ENCODE measurements around the gene DMRT3. TPM values are rescaled to one million over a fixed set of nuclear protein-coding genes. Genes with fewer than 3 reads are reported as not detected.

The DMRT3 gene
- total RNA-seq, 6 experiments from 2014 or later: not detected

DNA sequence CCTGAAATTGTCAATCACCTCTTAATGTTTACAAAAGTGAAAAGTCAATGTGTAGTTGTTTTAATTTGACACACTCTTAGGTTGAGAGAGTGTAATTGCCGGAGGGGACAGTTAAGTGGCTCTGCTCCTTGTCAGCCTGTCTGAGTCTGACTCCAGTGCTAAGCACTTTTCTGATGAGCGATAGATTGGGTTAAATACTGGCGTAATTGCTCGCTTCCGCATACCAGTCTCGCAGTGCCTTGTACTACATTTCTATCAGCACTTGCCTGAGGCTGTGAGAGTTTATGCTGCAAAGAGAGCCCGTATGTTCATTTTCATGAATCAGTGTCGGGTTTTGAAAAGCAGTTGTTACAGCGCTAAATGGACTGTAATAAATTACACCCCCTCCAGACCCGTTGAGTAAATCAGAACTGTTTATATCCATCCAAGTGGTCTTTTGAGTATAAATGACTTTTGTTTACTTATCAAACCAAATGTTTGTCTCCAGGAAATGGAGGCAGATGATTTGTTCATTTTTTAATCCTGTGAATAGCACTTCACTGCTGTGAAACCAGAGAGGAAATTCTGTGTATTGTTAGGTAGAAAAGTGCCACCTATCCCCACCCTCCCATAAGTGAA, 41.0 kb upstream of the DMRT3 start:
- DNase-seq: peak; percentile 31
- no peaks in the 10 kb centered on the region for H3K9me3 Mint-ChIP-seq
- H3K4me3 Mint-ChIP-seq: no peak overlapping the region
- H3K36me3 Mint-ChIP-seq (ENCODE audit: low read depth): no peaks in the 10 kb centered on the region
- no peak for TF ChIP-seq CTCF (IDR thresholded peaks at IDR 0.05)
- no peak overlapping the region for H3K27ac Mint-ChIP-seq
- peaks cover 4% of the 10 kb centered on the region; the same call in 1 of the 2 replicates for H3K4me1 Mint-ChIP-seq (ENCODE audit: low read depth)
- H3K27me3 Mint-ChIP-seq (ENCODE audit: insufficient read depth): peaks cover 9% of the 10 kb centered on the region; the same call in 1 of the 2 replicates

DNA sequence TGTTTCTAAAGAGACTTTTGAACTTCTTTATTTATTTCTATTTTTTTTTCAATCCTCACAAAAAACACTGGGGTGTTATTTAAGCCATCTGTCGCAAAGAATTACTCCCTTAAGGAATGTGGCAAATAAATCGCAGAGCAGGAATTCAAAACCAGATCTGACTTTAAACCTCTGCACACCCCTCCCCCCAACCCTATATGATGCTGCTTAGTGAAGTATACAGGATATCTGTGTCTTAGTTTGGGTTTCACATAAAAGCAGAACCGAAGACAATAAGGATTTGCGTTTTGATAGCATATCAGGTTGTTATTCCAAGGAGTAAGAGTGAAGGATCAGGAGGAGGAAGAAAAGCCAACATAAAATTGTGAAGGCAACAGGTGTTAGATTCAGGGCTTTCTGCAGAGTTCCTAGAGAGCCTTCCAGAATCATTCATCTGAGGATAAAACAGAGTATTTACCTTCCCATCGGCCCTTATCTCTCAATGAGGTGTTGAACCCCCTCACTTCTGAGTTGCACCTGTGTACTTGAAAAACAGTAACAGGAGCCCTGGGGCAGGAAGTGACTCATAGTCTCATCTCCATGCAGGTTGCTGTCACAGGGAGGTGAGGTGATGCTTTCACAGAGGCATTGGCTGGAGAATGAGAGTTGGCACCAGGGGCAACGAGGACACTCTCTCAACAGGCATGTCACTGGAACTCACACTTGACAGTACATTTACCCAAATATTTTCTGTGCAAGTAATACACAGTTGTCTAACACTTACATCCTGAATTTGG, 33.5 kb upstream of the DMRT3 start:
- Mint-ChIP-seq H3K4me1 (ENCODE audit: low read depth) (no peaks in the 10 kb centered on the region), H3K27ac (no peak overlapping the region), H3K9me3 (no peaks in the 10 kb centered on the region), H3K4me3 (no peak overlapping the region), H3K36me3 (ENCODE audit: low read depth) (no peaks in the 10 kb centered on the region), H3K27me3 (ENCODE audit: insufficient read depth) (peaks cover 3% of the 10 kb centered on the region; the same call in 1 of the 2 replicates)
- DNase-seq: no peak
- no peak for TF ChIP-seq CTCF (IDR thresholded peaks at IDR 0.05)

DNA sequence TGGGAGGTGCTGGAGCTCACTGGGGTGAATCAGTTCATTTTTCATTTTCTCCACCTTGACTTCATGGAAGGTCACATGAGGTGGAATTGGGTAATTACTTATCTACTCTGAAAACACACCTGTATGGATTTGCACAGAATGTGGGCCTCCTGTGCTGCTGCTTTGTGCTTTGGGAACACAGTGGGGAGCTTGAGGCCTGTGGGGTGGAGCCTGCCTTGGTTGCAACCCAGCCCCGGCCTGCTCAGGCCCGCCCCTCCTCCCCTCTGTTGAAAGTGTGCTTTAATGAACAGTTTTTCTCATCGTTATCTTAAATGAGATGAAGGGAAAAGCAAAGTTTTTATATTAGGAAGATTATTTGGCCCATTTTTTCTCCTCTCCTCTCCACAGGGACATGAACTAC, 28.5 kb upstream of the DMRT3 start:
- H3K4me1 Mint-ChIP-seq (ENCODE audit: low read depth): no peaks in the 10 kb centered on the region
- peaks cover 9% of the 10 kb centered on the region; the same call in 1 of the 2 replicates for H3K27me3 Mint-ChIP-seq (ENCODE audit: insufficient read depth)
- no peak for TF ChIP-seq CTCF (IDR thresholded peaks at IDR 0.05)
- DNase-seq: no peak
- H3K4me3 Mint-ChIP-seq: no peak overlapping the region
- H3K27ac Mint-ChIP-seq: no peak overlapping the region
- no peaks in the 10 kb centered on the region for H3K36me3 Mint-ChIP-seq (ENCODE audit: low read depth)
- H3K9me3 Mint-ChIP-seq: no peaks in the 10 kb centered on the region

GRCh38 chr9:948497-948896, 28.0 kb upstream of the DMRT3 start:
- Mint-ChIP-seq H3K27ac (no peak overlapping the region), H3K4me3 (no peak overlapping the region), H3K27me3 (ENCODE audit: insufficient read depth) (peaks cover 9% of the 10 kb centered on the region; the same call in 1 of the 2 replicates), H3K4me1 (ENCODE audit: low read depth) (no peaks in the 10 kb centered on the region), H3K9me3 (no peaks in the 10 kb centered on the region), H3K36me3 (ENCODE audit: low read depth) (no peaks in the 10 kb centered on the region)
- no peak for TF ChIP-seq CTCF (IDR thresholded peaks at IDR 0.05)
- no peak for DNase-seq

- no peak for TF ChIP-seq CTCF (IDR thresholded peaks at IDR 0.05)
- H3K9me3 Mint-ChIP-seq: no peaks in the 10 kb centered on the region
Measured at GRCh38 chr9:950139-950538, 26.3 kb upstream of the DMRT3 start.

More at GRCh38 chr9:950139-950538, 26.3 kb upstream of the DMRT3 start:
- Mint-ChIP-seq H3K36me3 (ENCODE audit: low read depth) (no peaks in the 10 kb centered on the region), H3K27ac (no peak overlapping the region), H3K4me1 (ENCODE audit: low read depth) (no peaks in the 10 kb centered on the region), H3K27me3 (ENCODE audit: insufficient read depth) (peaks cover 9% of the 10 kb centered on the region; the same call in 1 of the 2 replicates), H3K4me3 (no peak overlapping the region)
- DNase-seq: no peak

All from HFFc6 (cell line).